ENCODE data around the gene PALD1.

Gene PALD1

DNA sequence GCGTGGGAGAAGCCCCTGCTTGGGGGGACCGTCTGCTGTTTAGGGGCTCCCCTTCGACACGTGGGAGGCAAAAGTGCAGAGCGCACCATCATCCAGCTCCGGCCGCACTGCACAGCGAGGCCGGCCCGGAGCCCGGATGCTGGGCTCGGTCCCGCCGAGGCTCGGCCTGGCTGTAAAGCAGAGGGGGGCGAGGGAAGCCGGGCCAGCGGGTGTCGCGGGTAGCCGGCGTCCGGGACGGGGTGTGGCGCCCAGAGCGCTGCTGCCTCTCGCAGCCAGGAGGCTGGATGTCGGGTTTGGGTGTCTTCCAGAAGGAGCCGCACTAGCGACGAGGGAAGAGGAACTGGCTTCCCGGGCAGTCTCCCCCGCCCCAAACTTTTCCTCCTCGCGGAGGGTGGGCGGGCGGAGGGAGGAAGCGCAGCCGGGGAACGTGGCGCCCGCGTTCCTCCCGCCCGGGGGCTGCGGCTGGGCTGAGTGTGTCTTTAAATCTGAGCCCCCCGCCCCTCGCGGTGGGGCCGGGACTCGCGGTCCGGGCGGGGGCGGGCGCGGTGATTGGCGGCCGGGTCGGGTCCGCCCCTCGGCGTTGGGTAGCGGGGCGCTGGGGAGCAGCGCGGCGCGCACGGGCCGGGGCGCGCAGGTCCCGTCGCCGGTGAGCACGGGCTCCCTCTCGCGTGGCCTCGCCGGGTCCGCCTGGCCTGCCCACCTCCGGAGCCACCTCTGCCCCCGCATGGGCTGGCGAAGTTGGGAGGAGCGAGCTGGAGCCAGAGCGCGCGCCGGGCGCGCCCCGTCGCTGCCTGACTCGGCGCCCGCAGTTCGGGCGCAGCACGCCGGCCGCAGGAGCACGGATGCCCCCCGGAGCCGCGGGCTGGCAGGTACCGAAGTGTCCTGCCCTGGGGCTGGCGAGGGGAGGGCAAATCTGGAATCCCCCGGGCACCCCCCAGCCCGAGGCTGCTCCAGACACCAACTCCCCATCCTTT, at the start of gene PALD1:
PALD1 (plus strand) TSS at position 577 of the 974 bp plus-strand sequence. CDS start 47,185 bp downstream, outside the sequence.
- DNase-seq: no peak

DNA sequence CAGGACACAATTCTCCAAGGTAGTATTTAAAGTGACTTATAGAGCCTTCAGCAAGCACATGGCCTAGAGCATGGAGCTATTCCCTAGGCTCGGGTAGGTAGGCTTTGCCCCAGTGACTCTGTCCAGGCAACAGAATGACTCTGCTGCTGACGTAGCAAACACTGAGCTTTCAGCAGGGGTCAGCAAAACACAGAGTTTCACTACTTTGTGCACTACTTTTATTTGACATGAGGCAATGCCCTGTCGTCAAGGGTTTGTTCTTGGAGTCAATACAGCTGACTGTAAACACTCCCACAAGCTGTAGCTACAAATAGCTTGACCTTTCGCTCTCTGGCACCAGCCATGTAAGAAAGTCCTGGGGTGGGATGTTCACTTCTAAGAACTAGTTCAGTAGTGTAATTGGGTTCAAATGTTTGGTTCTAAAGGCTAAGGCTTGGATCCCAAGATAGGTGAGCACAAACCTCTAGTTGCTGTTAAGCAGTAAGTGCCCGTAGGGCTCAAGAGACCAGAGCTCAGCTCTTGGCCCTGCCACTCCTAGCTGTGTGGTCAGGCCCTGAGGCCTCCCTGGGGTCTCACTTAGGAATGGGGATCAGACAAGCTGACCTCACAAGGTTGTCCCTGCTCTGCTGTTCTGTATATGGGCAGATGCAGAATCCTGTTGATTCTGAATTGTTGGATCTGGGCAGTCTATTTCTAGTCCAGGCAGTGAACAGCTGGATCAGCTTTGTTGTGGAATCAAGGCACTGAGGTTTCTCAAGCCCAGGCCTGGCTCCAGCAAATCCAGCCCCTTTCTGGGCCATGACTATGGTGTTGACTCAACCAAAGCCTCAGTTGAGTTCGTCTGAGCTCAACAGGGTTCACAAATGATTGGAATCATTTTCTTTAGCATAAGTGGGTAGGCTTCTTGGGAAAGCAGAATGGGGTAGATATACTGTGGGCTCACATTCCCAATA, 47.8 kb upstream of the PALD1 start:
- no peak for DNase-seq

GRCh38 chr10:70432101-70432500, 46.5 kb upstream of the PALD1 start:
- DNase-seq: no peak

GRCh38 chr10:70432561-70433263, 45.9 kb upstream of the PALD1 start:
- no peak for DNase-seq

DNA sequence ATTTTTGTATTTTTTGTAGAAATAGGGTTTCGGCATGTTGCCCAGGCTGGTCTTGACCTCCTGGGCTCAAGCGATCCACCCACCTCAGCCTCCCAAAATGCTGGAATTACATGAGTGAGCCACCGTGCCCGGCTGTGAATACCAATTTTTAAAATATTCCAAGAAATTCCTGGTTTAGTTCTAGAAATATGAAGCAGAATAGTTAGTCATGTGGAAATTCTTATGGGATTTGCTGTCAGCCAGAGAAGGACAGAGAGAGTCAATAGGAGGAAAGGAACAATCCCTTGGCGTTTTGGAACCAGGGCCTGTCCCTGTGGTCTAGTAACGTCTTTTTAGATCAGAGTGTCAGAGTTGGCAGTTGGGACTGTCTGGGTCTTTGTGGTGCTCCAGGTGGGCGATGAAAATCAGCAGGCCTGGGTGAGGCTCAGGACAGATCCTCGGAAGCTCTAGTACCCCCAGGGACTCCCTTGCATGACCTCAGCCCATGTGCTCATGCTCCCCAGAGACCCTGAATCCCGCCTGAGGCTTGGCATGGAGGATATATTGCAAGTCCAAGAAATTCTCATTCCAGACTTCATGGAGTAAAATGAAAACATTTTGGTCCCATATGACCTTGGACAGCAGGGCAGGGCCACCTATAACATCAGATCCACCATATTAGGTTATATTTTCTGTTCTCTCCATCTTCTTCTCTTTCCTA, 44.8 kb upstream of the PALD1 start:
- no peak for DNase-seq

GRCh38 chr10:70435241-70436085, 43.1 kb upstream of the PALD1 start:
- no peak for DNase-seq

GRCh38 chr10:70437721-70438120, 40.8 kb upstream of the PALD1 start:
- no peak for DNase-seq

GRCh38 chr10:70440296-70441160, 38.0 kb upstream of the PALD1 start:
- no peak for DNase-seq

DNA sequence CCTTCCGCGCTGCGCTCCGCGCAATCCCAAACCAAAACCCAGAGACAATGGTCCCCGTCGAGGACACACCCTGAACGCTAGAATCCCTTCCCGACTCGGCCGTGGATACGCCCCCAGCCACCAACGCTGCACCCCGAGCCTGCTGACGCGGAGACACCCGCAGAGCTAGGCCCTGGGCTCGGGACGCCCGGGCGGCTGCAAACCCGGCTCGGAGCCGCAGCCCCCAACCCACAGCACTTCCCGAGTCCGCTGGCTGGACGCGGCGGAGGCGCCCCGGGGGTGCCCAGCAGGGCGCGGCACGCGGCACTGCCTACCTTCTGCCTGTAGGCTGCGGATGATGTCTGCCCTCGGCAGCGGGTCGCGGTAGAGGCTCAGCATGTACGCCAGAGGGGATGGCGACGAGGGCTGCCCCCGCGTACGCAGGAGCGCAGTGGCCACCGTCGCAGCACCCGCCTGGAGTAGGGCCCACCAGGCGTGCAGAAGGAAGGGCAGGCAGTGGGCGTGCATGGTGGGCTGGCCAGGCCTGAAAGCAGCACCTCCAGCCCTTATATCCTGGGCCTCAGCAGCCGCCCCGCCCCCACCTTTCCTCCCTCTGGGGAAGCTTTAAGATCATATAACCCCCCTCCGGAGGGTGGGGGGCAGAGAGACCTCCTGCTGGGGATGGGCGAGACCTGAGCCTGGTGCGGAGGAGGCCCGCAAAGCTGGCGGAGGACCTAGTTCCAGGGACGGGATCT, 37.2 kb upstream of the PALD1 start, which contains the start of gene NODAL:
NODAL (minus strand) TSS at position 521 of the 734 bp plus-strand sequence; CDS start at position 507, 14 bp downstream.
- DNase-seq: no peak

GRCh38 chr10:70441895-70442309, 36.7 kb upstream of the PALD1 start:
- DNase-seq: no peak

DNA sequence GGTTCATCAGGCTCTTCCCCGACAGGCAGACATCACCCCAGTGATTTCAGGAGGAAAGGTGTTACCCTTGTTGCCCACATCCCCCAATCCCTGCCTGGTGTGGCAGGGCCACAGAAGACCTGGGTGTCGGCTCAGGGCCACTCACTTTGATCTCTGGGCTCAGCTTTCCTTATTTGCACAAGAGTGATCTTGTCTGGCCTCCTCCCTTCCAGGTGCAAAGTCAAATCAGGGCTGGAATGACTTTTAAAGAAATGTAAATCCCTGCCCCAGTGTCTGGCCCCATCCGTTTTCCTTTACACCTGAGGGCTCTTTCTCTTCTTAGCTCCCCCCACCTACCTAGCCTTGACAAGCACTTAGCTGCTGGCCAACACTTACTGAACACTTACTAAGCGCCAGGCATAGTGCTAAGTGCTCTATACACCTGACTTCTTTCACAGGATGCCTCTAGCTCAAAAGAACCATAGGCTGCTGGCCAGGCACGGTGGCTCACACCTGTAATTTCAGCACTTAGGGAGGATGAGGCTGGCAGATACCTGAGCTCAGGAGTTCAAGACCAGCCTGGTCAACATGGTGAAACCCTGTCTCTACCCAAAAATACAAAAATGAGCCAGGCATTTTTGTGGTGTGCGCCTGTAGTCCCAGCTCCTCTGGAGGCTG, 36.1 kb upstream of the PALD1 start:
- no peak for DNase-seq

DNA sequence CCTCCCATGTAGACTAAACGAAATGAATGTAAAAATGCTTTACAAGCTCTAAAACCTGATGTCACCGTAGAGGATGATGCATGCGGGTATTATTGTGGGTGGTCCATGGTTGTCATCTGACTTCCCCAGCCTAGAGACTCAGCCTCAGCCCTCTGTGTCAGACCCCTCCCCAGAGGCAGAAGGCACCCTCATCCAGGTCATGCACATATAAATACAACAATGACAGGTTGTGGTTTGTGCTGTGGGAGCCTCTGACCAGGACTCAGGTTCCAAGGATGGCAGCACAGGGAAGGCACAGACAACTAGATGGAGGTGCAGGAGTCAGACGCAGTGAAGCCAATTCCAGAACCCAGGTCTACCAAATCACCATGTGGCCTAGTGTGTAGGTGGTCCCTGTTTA, 33.8 kb upstream of the PALD1 start:
- DNase-seq: no peak

GRCh38 chr10:70445718-70446657, 32.6 kb upstream of the PALD1 start:
- no peak for DNase-seq

DNA sequence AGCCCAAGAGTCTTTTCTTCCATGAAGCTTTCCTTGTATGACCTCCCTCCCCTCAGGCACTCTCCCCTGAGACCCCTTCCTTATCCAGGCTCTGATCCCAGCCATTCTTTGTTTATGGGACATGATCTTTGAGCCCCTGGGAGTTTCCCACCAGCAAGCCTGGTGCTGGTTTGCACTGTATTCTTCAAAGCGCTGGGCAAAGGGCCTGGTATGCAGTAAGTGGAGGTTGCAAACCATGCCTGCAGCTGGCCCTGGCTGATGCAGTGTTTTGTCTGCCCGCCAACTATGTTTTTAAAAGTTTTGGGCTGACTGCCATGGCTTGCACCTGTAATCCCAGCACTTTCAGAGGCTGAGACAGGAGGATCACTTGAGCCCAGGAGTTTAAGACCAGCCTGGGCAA, 30.3 kb upstream of the PALD1 start:
- DNase-seq: no peak

GRCh38 chr10:70455213-70455630, 23.3 kb upstream of the PALD1 start:
- DNase-seq: no peak

DNA sequence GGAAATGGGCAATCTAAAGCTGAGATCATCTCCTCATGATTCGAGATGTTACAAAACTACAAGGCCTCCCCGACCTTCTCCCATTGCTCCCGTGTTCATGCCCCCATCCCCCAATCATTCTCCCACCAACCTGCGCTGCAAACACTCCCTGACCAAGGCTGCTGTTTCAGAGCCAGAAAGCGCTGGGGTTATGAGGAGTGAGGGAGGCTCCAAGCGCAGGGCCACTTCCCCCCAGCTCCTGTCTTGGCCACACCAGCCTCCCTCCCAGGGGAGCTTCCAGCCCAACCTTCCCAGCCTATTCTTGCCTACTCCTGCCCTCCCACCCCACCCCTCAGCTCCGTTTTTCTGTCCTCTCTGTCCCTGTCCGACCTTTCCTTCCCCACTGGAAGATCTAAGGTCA, 22.4 kb upstream of the PALD1 start:
- no peak for DNase-seq

DNA sequence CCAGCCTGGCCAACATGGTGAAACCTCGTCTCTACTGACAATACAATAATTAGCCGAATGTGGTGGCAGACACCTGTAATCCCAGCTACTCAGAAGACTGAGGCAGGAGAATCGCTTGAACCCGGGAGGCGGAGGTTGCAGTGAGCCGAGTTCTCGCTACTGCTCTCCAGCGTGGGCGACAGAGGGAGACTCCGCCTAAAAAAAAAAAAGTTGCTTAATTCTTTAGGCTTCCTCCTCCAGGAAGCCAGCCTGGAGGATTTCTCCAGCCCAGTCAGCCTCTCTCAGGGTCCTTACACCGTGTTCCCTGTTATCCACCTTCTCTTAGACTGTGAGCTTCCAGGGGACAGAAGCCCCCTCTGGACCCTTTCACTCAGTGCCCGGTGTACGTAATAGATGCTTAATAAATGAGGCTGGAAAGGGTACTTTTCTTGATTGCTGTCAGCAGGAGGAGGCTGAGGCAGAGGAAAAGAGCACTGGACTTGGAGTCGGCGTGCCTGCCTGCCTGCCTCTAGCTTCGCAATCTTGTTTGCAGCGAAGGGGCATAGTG, 20.7 kb upstream of the PALD1 start:
- no peak for DNase-seq

All from NCI-H1694 treated with DMSO at 0.1 percent for 48 hours (cell line).